Dermis lymphatic vessel endothelial cell (primary cell): ENCODE data around the gene TUBB2B. TPM values are rescaled to one million over a fixed set of nuclear protein-coding genes. Genes with fewer than 3 reads are reported as not detected.

Source experiments
- total RNA-seq: library from RNA; depleted of rRNA; stranded (reverse); fragments of >200 nt; gene quantifications from 2 replicates; pipeline ENCODE4 v1.2.1, GENCODE V29; 2014

Gene TUBB2B
- 0.60 and 1.6 TPM in 2 replicates for total RNA-seq

DNA sequence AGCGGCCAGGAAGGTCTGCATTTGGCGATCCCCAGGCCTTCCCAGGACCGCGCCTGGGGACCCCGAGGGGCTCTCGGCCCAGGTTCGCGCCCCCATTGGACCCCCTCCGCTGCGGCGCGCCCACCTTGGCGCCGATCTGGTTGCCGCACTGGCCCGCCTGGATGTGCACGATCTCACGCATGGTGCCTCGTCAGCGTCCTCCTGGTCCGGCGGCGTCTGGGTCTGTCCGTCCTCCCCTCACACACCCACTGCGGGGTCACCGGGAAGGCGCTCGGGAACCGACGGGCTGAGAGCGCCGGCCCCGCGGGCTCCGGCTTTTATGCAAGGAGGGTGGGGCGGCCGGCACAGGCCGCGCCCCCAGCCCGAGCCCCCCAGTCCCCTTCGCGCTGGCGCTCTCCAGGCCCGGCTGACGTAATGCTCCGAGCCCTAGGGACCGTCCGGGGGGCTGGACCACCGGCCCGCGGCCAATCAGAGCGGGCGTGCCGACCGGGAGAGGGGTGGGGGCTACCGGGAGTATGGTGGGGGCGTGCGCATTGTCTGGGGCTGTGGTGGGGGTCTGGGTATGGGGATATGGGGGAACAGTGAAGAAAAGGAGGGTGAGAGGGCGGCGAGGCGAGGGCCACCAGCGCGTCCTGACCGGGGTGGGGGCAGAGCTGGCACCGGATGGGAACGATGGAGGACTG lies at the start of gene TUBB2B:
TSS of gene TUBB2B (minus strand) at position 291 of the 683 bp plus-strand sequence. CDS start at position 181, 110 bp downstream.

DNA sequence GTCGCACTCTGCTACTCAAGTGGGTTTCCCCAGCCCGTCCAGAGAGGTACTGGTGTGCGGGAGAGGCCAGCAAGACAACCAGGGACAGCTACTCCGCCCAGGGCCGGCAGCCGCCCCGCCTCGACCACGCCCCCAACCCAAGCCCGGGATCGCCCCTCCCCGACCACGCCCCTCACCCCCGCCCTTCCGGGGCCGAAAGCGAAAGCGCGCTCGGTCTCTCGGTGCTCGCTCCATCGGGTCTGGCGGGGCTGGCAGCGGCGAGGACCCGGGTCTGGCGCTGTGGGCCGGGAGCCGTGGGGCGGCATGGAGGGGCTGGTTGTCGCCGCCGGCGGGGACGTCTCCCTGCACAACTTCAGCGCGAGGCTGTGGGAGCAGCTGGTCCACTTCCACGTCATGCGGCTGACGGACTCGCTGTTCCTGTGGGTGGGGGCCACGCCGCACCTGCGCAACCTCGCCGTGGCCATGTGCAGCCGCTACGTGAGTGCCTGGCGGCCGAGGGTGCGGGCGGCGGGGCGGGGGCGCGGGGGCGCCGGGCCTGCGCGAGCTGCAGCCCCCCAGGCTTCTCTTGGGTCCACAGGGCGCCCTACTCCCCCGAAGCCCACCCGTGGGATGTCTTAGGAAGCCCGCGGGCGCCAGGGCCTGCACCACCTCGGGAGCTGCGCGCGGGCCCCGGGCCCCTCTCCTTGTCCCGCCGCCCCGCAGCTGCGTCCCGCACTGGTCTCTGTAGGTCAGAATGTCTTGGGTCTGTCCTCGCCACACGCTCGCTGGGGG lies 31.5 kb upstream of the TUBB2B start, which contains the start of gene PSMG4:
TSS of gene PSMG4 (plus strand) at position 228 of the 771 bp plus-strand sequence. CDS start at position 304, 76 bp downstream.

Other genes starting within 250 kb of the TUBB2B start
- gene NQO2, start 227.8 kb downstream of the TUBB2B start, total RNA-seq: 14.6 and 19.7 TPM in 2 replicates
- 27.5 and 27.6 TPM in 2 replicates for gene RIPK1, start 159.2 kb downstream of the TUBB2B start, total RNA-seq
- 9.3 and 11.0 TPM in 2 replicates for gene BPHL, start 108.9 kb downstream of the TUBB2B start, total RNA-seq
- 26.1 and 36.0 TPM in 2 replicates for gene TUBB2A, start 70.1 kb downstream of the TUBB2B start, total RNA-seq
- 31.1 and 42.5 TPM in 2 replicates for gene PSMG4, start 31.3 kb upstream of the TUBB2B start, total RNA-seq
- 53.5 and 67.6 TPM in 2 replicates for gene SLC22A23, start 229.4 kb upstream of the TUBB2B start, total RNA-seq